Retinal pigment epithelial cell (primary cell): ENCODE measurements around the gene ACVR1B.

Experiments
- DNase-seq: peaks from one replicate; pipeline ENCODE4 v3.0.0-alpha.2; 2010; ENCODE audit warnings: low read depth
- H3K4me3 ChIP-seq: 2 replicates; pipeline ENCODE4 v1.5.1; 2011; ENCODE audit warnings: mild to moderate bottlenecking, low read length, control low read depth, moderate library complexity
- TF ChIP-seq, protein P1 (sequence below): conservative IDR thresholded peaks from 2 replicates; pipeline ENCODE4 v1.5.1; 2011; ENCODE audit warnings: low read depth, low read length, control low read depth, inconsistent platforms

The ACVR1B gene

GRCh38 chr12:52026263-52026662 is 74.8 kb downstream of the ACVR1B start:
- H3K4me3 ChIP-seq: no peak overlapping the region
- TF ChIP-seq, protein P1, sequence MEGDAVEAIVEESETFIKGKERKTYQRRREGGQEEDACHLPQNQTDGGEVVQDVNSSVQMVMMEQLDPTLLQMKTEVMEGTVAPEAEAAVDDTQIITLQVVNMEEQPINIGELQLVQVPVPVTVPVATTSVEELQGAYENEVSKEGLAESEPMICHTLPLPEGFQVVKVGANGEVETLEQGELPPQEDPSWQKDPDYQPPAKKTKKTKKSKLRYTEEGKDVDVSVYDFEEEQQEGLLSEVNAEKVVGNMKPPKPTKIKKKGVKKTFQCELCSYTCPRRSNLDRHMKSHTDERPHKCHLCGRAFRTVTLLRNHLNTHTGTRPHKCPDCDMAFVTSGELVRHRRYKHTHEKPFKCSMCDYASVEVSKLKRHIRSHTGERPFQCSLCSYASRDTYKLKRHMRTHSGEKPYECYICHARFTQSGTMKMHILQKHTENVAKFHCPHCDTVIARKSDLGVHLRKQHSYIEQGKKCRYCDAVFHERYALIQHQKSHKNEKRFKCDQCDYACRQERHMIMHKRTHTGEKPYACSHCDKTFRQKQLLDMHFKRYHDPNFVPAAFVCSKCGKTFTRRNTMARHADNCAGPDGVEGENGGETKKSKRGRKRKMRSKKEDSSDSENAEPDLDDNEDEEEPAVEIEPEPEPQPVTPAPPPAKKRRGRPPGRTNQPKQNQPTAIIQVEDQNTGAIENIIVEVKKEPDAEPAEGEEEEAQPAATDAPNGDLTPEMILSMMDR: no peak
- no peak for DNase-seq

GRCh38 chr12:52027085-52027843 is 75.8 kb downstream of the ACVR1B start:
- TF ChIP-seq, protein P1: no peak
- H3K4me3 ChIP-seq: no peak overlapping the region
- no peak for DNase-seq

GRCh38 chr12:52029685-52030084 is 78.2 kb downstream of the ACVR1B start:
- DNase-seq: peak; percentile 63
- H3K4me3 ChIP-seq: no peak overlapping the region
- TF ChIP-seq, protein P1: no peak

GRCh38 chr12:52032446-52032803 is 80.9 kb downstream of the ACVR1B start:
- TF ChIP-seq, protein P1: no peak
- H3K4me3 ChIP-seq: peak overlapping the region; percentile 52
- DNase-seq: peak; percentile 54

DNA sequence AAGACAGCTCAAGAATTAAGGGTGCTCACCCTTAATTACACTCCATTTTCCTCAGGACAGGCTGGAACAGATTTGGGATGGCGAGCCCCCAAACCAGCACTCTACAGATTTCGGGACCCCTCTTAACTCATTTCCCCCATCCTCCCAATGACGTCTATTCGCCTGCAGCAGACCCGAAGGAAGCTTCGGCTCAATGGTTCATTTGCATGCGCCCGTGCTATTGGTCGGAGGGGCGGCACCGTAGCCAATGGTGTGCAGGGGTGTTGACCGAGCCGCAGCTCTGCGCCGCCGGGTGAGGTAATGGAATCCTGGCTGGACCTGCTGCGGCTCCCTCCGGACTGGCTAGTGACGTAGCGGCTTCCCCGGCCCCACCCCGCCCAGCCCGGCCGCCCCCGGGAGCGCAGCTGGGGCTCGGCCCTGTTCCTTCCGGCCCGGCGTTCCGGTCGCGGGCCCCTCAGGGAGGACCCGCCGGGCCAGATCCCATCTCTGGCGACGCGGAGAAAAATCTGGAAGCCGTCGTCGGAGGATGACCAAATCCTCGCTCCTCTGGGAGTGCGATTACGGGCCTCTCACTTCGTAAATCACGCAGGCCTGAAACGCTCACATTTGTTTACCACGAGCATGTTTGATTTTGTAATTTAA is 81.4 kb downstream of the ACVR1B start:
- peak; percentile 94 for DNase-seq
- TF ChIP-seq, protein P1: no peak
- H3K4me3 ChIP-seq: peak overlapping the region; percentile 52

GRCh38 chr12:52033446-52034140 is 82.1 kb downstream of the ACVR1B start:
- H3K4me3 ChIP-seq: peak overlapping the region; percentile 48
- DNase-seq: no peak
- TF ChIP-seq, protein P1: no peak
